ENCODE data around the gene DYNC1I1.
A peak's percentile ranks its signal among the peaks of the same experiment; 100 is the strongest.

DYNC1I1 gene

GRCh38 chr7:95955748-95956147 lies 183.4 kb downstream of the DYNC1I1 start:
- no peak for FAIRE-seq
- DNase-seq (ENCODE audit: low spot score): no peak

- FAIRE-seq (no peak), DNase-seq (ENCODE audit: low spot score) (no peak)
These were observed 185.2 kb downstream of the DYNC1I1 start for GRCh38 chr7:95957510-95957909.

- no peak for DNase-seq (ENCODE audit: low spot score)
- no peak for FAIRE-seq
These were observed 188.4 kb downstream of the DYNC1I1 start for GRCh38 chr7:95960706-95961244.

GRCh38 chr7:95963446-95963990 lies 191.2 kb downstream of the DYNC1I1 start:
- no peak for FAIRE-seq
- no peak for DNase-seq (ENCODE audit: low spot score)

GRCh38 chr7:95971716-95972115 lies 199.4 kb downstream of the DYNC1I1 start:
- FAIRE-seq: no peak
- no peak for DNase-seq (ENCODE audit: low spot score)

- DNase-seq (ENCODE audit: low spot score): no peak
- FAIRE-seq: no peak
These were observed 200.2 kb downstream of the DYNC1I1 start for GRCh38 chr7:95972523-95972922.

GRCh38 chr7:95974108-95974507 lies 201.8 kb downstream of the DYNC1I1 start:
- no peak for FAIRE-seq
- no peak for DNase-seq (ENCODE audit: low spot score)

GRCh38 chr7:95976369-95977060 lies 204.2 kb downstream of the DYNC1I1 start:
- DNase-seq (ENCODE audit: low spot score): no peak
- FAIRE-seq: no peak

- DNase-seq (ENCODE audit: low spot score): no peak
- no peak for FAIRE-seq
These were observed 205.6 kb downstream of the DYNC1I1 start for GRCh38 chr7:95977994-95978393.

GRCh38 chr7:95980167-95980566 lies 207.8 kb downstream of the DYNC1I1 start:
- FAIRE-seq: no peak
- no peak for DNase-seq (ENCODE audit: low spot score)

- no peak for DNase-seq (ENCODE audit: low spot score)
- FAIRE-seq: no peak
These were observed 208.4 kb downstream of the DYNC1I1 start for GRCh38 chr7:95980706-95981105.

GRCh38 chr7:95986178-95986764 lies 213.9 kb downstream of the DYNC1I1 start:
- FAIRE-seq: no peak

GRCh38 chr7:95989301-95989700 lies 216.9 kb downstream of the DYNC1I1 start:
- FAIRE-seq (no peak), DNase-seq (ENCODE audit: low spot score) (no peak)

More at GRCh38 chr7:95986178-95986764, 213.9 kb downstream of the DYNC1I1 start:
- DNase-seq (ENCODE audit: low spot score): no peak

GRCh38 chr7:95993380-95993779 lies 221.0 kb downstream of the DYNC1I1 start:
- DNase-seq (ENCODE audit: low spot score) (no peak), FAIRE-seq (no peak)

- FAIRE-seq (no peak), DNase-seq (ENCODE audit: low spot score) (no peak)
These were observed 223.8 kb downstream of the DYNC1I1 start for GRCh38 chr7:95996174-95996573.

- DNase-seq (ENCODE audit: low spot score) (no peak), FAIRE-seq (no peak)
These were observed 224.5 kb downstream of the DYNC1I1 start for GRCh38 chr7:95996886-95997285.

GRCh38 chr7:95997632-95998031 lies 225.3 kb downstream of the DYNC1I1 start:
- FAIRE-seq: no peak
- DNase-seq (ENCODE audit: low spot score): no peak

- DNase-seq (ENCODE audit: low spot score) (no peak), FAIRE-seq (no peak)
These were observed 227.1 kb downstream of the DYNC1I1 start for GRCh38 chr7:95999481-95999880.

GRCh38 chr7:96004578-96004977 lies 232.2 kb downstream of the DYNC1I1 start:
- FAIRE-seq: no peak

GRCh38 chr7:96005271-96005670 lies 232.9 kb downstream of the DYNC1I1 start:
- DNase-seq (ENCODE audit: low spot score): no peak
- no peak for FAIRE-seq

More at GRCh38 chr7:96004578-96004977, 232.2 kb downstream of the DYNC1I1 start:
- DNase-seq (ENCODE audit: low spot score): no peak

- no peak for DNase-seq (ENCODE audit: low spot score)
- FAIRE-seq: no peak
These were observed 236.8 kb downstream of the DYNC1I1 start for GRCh38 chr7:96009148-96009547.

GRCh38 chr7:96013836-96014235 lies 241.5 kb downstream of the DYNC1I1 start:
- peak; percentile 44 for FAIRE-seq
- no peak for DNase-seq (ENCODE audit: low spot score)

- FAIRE-seq (no peak), DNase-seq (ENCODE audit: low spot score) (no peak)
These were observed 242.3 kb downstream of the DYNC1I1 start for GRCh38 chr7:96014617-96015016.
